ENCODE results near the gene FNBP1L.

Gene FNBP1L

DNA sequence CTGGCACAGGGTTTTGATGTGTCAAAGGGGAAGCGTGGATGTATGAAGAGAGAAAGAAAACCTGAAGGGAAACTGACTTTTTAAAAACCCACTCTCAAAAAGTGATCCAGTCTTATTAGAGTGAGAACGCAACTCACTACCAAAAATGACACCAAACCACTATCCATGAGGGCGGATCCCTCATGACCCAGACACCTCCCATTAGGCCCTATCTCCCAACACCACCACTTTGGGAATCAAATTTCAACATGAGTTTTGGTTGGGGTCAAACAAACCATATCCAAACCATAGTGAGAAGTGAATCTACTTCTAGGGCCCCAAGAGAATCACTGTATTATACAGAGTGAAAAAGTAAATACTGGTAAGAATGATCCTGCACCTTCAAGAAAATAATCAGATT is 53.5 kb downstream of the FNBP1L start:
- Histone ChIP-seq H3K4me3 (no peak overlapping the region), H3K36me3 (peaks cover 30 to 79% (median 53%) of the 10 kb centered on the region in 11 experiments; a peak in 21 of 22 replicates), H3K27ac (no peak overlapping the region), H3K27me3 (no peaks in the 10 kb centered on the region), H4K20me1 (peaks cover 0 to 34% (median 13%) of the 10 kb centered on the region in 11 experiments; a peak in 9 of 22 replicates), H3K9me3 (replicated peaks in 1 of 11) (peaks cover 0 to 21% (median 4%) of the 10 kb centered on the region in 11 experiments; a peak in 7 of 22 replicates), H3K4me2 (no peak overlapping the region), H3K9ac (no peak overlapping the region), H3K4me1 (peaks cover 0 to 13% (median 0%) of the 10 kb centered on the region in 10 experiments; a peak in 2 of 20 replicates)
- no peak for TF ChIP-seq Cebpa-rat (IDR thresholded peaks at IDR 0.05)

DNA sequence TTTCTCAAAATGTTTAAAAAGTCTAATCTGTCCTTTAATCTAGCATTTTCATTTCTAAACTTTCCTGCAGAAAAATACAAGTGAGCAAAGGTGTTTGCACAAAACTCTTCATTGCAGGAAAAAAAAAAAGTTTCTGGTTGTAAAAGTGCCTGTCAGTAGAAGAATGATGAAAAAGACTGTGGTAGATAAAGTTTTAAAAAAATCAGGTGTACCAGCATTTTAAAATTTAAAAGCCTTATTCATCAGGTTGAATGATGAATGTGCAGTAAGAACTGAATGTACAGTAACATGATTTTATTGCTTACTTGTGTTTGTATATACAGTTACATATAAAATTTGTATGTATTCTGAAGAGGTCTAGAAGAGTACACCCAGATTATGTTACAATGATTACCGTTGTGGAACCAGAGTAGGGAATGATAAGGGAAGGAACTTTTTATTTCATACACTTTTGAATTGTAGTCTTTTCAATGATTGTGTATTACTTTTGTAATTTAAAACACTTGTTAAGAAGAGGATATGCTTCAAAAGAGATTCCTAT is 54.0 kb downstream of the FNBP1L start:
- H3K4me1 ChIP-seq, result peaks cover 0 to 14% (median 0%) of the 10 kb centered on the region in 10 experiments; a peak in 2 of 20 replicates
- peaks cover 0 to 29% (median 9%) of the 10 kb centered on the region in 11 experiments; a peak in 9 of 22 replicates for H4K20me1 ChIP-seq
- H3K27ac ChIP-seq, result no peak overlapping the region
- TF ChIP-seq Cebpa-rat (IDR thresholded peaks at IDR 0.05), result no peak
- no peaks in the 10 kb centered on the region for H3K27me3 ChIP-seq
- H3K36me3 ChIP-seq, result peaks cover 30 to 80% (median 53%) of the 10 kb centered on the region in 11 experiments; a peak in 21 of 22 replicates
- H3K4me2 ChIP-seq, result no peak overlapping the region
- no peak overlapping the region for H3K4me3 ChIP-seq
- peaks cover 0 to 22% (median 4%) of the 10 kb centered on the region in 11 experiments; a peak in 7 of 22 replicates for H3K9me3 ChIP-seq (replicated peaks in 1 of 11)
- no peak overlapping the region for H3K9ac ChIP-seq

DNA sequence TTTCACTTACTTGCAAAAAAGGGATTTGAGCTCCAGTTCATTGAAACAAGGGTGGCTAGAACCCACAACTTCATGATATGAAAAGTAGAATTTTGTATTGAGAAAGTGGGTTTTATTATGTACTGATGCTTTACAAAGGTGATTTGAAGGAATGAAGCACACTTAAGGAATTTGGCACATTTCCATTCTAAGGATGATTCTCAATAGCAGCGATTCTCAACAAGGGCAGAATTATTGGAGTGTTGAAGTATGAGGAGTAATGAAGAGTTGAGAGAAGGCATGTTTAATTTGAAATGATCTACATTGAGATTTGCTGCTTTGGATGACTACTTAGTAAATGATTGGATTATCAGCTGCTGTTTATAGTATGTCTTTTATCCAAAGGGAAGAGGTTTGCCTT is 54.7 kb downstream of the FNBP1L start:
- Histone ChIP-seq H3K9me3 (replicated peaks in 1 of 11) (peaks cover 0 to 26% (median 10%) of the 10 kb centered on the region in 11 experiments; a peak in 17 of 22 replicates), H3K9ac (no peak overlapping the region), H3K27ac (no peak overlapping the region), H3K4me2 (no peak overlapping the region), H3K27me3 (no peaks in the 10 kb centered on the region), H3K36me3 (peaks cover 32 to 85% (median 58%) of the 10 kb centered on the region in 11 experiments; a peak in 21 of 22 replicates), H3K4me3 (no peak overlapping the region), H4K20me1 (peaks cover 0 to 26% (median 9%) of the 10 kb centered on the region in 11 experiments; a peak in 9 of 22 replicates), H3K4me1 (peaks cover 0 to 14% (median 0%) of the 10 kb centered on the region in 10 experiments; a peak in 2 of 20 replicates)
- TF ChIP-seq Cebpa-rat (IDR thresholded peaks at IDR 0.05), result no peak

DNA sequence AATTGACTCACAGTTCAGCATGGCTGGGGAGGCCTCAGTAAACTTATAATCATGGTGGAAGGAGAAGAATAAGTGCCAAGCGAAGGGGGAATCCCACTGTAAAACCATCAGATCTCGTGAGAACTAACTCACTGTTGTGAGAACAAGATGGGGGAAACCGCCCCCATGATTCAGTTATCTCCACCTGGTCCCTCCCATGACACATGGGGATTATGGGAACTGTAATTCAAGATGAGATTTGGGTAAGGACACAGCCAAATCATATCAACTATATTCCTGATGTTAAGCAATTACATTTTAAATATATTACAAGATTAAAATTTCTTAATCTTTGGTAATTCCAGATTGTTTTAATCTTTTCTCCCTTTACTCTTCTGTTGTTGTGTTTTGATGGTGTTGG is 55.2 kb downstream of the FNBP1L start:
- Histone ChIP-seq H3K27me3 (no peaks in the 10 kb centered on the region), H3K36me3 (peaks cover 38 to 91% (median 64%) of the 10 kb centered on the region in 11 experiments), H3K27ac (no peak overlapping the region), H3K4me1 (peaks cover 0 to 14% (median 0%) of the 10 kb centered on the region in 10 experiments; a peak in 2 of 20 replicates), H3K4me3 (no peak overlapping the region), H3K9ac (no peak overlapping the region), H4K20me1 (peaks cover 0 to 25% (median 9%) of the 10 kb centered on the region in 11 experiments; a peak in 9 of 22 replicates), H3K9me3 (replicated peaks in 1 of 11) (peaks cover 2 to 32% (median 16%) of the 10 kb centered on the region in 11 experiments; a peak in 20 of 22 replicates), H3K4me2 (no peak overlapping the region)
- TF ChIP-seq Cebpa-rat (IDR thresholded peaks at IDR 0.05), result no peak

DNA sequence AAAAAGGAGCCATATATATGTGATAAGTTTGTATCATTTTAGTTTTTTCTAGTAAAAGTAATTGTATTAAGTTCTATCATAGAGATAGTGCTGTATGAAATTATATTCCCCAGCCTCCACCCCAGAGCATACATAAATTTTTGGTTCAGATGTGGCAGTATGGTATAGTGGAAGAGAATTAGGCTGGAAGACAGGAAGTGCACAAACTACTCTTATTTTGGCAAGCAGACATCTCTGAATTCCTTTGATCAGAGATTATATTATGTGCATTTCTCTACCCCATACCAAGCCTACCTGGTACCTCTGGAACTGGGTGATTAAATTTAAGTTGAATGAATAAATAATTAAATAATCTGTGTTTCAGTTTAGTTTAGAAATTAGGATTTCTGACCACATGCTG is 55.9 kb downstream of the FNBP1L start:
- no peak overlapping the region for H3K4me3 ChIP-seq
- H4K20me1 ChIP-seq, result peaks cover 0 to 18% (median 5%) of the 10 kb centered on the region in 11 experiments; a peak in 9 of 22 replicates
- peaks cover 0 to 14% (median 0%) of the 10 kb centered on the region in 10 experiments; a peak in 2 of 20 replicates for H3K4me1 ChIP-seq
- H3K27me3 ChIP-seq, result no peaks in the 10 kb centered on the region
- no peak for TF ChIP-seq Cebpa-rat (IDR thresholded peaks at IDR 0.05)
- H3K27ac ChIP-seq, result no peak overlapping the region
- H3K4me2 ChIP-seq, result no peak overlapping the region
- H3K9ac ChIP-seq, result no peak overlapping the region
- H3K36me3 ChIP-seq, result peaks cover 44 to 94% (median 70%) of the 10 kb centered on the region in 11 experiments
- H3K9me3 ChIP-seq (replicated peaks in 1 of 11), result peaks cover 8 to 39% (median 22%) of the 10 kb centered on the region in 11 experiments

- Histone ChIP-seq H3K36me3 (peaks cover 50 to 94% (median 72%) of the 10 kb centered on the region in 11 experiments), H3K27me3 (no peaks in the 10 kb centered on the region), H3K4me1 (peaks cover 0 to 14% (median 0%) of the 10 kb centered on the region in 10 experiments; a peak in 2 of 20 replicates), H4K20me1 (peaks cover 0 to 12% (median 0%) of the 10 kb centered on the region in 11 experiments; a peak in 2 of 22 replicates), H3K9ac (no peak overlapping the region), H3K4me3 (no peak overlapping the region), H3K27ac (no peak overlapping the region), H3K9me3 (replicated peaks in 1 of 11) (peaks cover 14 to 45% (median 28%) of the 10 kb centered on the region in 11 experiments), H3K4me2 (no peak overlapping the region)
- no peak for TF ChIP-seq Cebpa-rat (IDR thresholded peaks at IDR 0.05)
Measured at GRCh38 chr1:93504247-93505033, 56.5 kb downstream of the FNBP1L start.

- peaks cover 38 to 84% (median 64%) of the 10 kb centered on the region in 11 experiments for H3K36me3 ChIP-seq
- no peaks in the 10 kb centered on the region for H3K27me3 ChIP-seq
- peaks cover 0 to 14% (median 0%) of the 10 kb centered on the region in 10 experiments; a peak in 2 of 20 replicates for H3K4me1 ChIP-seq
- TF ChIP-seq Cebpa-rat (IDR thresholded peaks at IDR 0.05), result no peak
- H3K27ac ChIP-seq, result no peak overlapping the region
- H3K9me3 ChIP-seq (replicated peaks in 1 of 11), result peaks cover 17 to 54% (median 33%) of the 10 kb centered on the region in 11 experiments
- H3K4me2 ChIP-seq, result 0 out of 22 replicates have a peak overlapping the region, but pooled peaks of 1 of the 11 experiments have one; percentile 23
- no peak overlapping the region for H3K9ac ChIP-seq
- no peak overlapping the region for H3K4me3 ChIP-seq
- H4K20me1 ChIP-seq, result peaks cover 0 to 6% (median 0%) of the 10 kb centered on the region in 11 experiments; a peak in 1 of 22 replicates
Measured at GRCh38 chr1:93506126-93506525, 58.2 kb downstream of the FNBP1L start.

GRCh38 chr1:93516164-93516563 is 68.2 kb downstream of the FNBP1L start:
- TF ChIP-seq Cebpa-rat (IDR thresholded peaks at IDR 0.05), result no peak
- no peak overlapping the region for H3K9ac ChIP-seq
- H4K20me1 ChIP-seq, result peaks cover 0 to 15% (median 0%) of the 10 kb centered on the region in 11 experiments; a peak in 3 of 22 replicates
- H3K9me3 ChIP-seq (replicated peaks in 1 of 11), result peaks cover 0 to 20% (median 7%) of the 10 kb centered on the region in 11 experiments; a peak in 10 of 22 replicates
- no peak overlapping the region for H3K27ac ChIP-seq
- H3K27me3 ChIP-seq, result no peaks in the 10 kb centered on the region
- no peak overlapping the region for H3K4me3 ChIP-seq
- no peak overlapping the region for H3K4me2 ChIP-seq
- H3K4me1 ChIP-seq, result peaks cover 0 to 20% (median 11%) of the 10 kb centered on the region in 10 experiments; a peak in 9 of 20 replicates
- peaks cover 4 to 23% (median 15%) of the 10 kb centered on the region in 11 experiments; a peak in 19 of 22 replicates for H3K36me3 ChIP-seq
